H1 (cell line): ENCODE results near the gene CLDN25. TPM values are rescaled to one million over a fixed set of nuclear protein-coding genes. Genes with fewer than 3 reads are reported as not detected.

Experiments used
- CTCF ChIA-PET: fragments of 300-600 bp; sonication (Branson Sonifier 250); formaldehyde crosslinking; loops from one replicate; lab custom pipeline; 2021; ENCODE audit not compliant: partially characterized antibody; lab: Charles Lee
- POLR2A ChIA-PET: fragments of 300-600 bp; sonication (Branson Sonifier 250); formaldehyde crosslinking; loops from one replicate; lab custom pipeline; 2021; ENCODE audit warnings: inconsistent platforms; ENCODE audit not compliant: partially characterized antibody; lab: Charles Lee
- DNase-seq, 2 experiments: peaks; one replicate each; pipeline versions ENCODE4 v3.0.0 to v3.0.0-alpha.2; 2010 to 2022; ENCODE audit warnings: low spot score in 2 of 2, low read depth in 1 of 2, mixed read lengths in 1 of 2
- FAIRE-seq: peaks from 2 replicates; lab custom pipeline; 2011; peaks lifted over from hg19 to GRCh38; lab: Jason Lieb, UNC
- H2AFZ ChIP-seq: 2 replicates; pipeline ENCODE4 v1.8.1; 2012; ENCODE audit warnings: low read length, inconsistent platforms
- H2AK5ac ChIP-seq: 2 replicates; pipeline ENCODE4 v1.6.1; 2013; ENCODE audit warnings: low read depth, low read length
- H2BK120ac ChIP-seq: replicated peaks from 2 replicates; pipeline ENCODE3; 2013; ENCODE audit warnings: low read depth, low read length, inconsistent platforms
- H2BK12ac ChIP-seq: 2 replicates; pipeline ENCODE4 v1.6.1; 2013; ENCODE audit warnings: low read depth, low read length
- H2BK15ac ChIP-seq: 2 replicates; pipeline ENCODE4 v1.6.1; 2013; ENCODE audit warnings: low read length
- H2BK20ac ChIP-seq: 2 replicates; pipeline ENCODE4 v1.6.1; 2013; ENCODE audit warnings: low read length
- H2BK5ac ChIP-seq: 2 replicates; pipeline ENCODE4 v1.6.1; 2013; ENCODE audit warnings: low read depth, low read length
- H3K14ac ChIP-seq: 2 replicates; pipeline ENCODE4 v1.6.1; 2013; ENCODE audit warnings: inconsistent platforms; ENCODE audit not compliant: insufficient read length
- H3K18ac ChIP-seq: 2 replicates; pipeline ENCODE4 v1.6.1; 2013; ENCODE audit warnings: low read length; ENCODE audit errors: extremely low read depth
- H3K23ac ChIP-seq: 2 replicates; pipeline ENCODE4 v1.6.1; 2013; ENCODE audit warnings: inconsistent platforms; ENCODE audit not compliant: insufficient read length
- H3K23me2 ChIP-seq: 2 replicates; pipeline ENCODE4 v1.6.1; 2013; ENCODE audit warnings: low read depth, low read length
- H3K27ac ChIP-seq: 2 replicates; pipeline ENCODE4 v1.6.1; 2011; ENCODE audit warnings: low read depth, low read length, inconsistent platforms
- H3K27me3 ChIP-seq, 4 experiments: replicated peaks in 1 of 4; 1 replicate in 1 of 4; 2 replicates in 3 of 4; pipeline versions ENCODE4 v1.6.1 to v1.8.1; 2011 to 2013; ENCODE audit warnings: low read length in 3 of 4, mild to moderate bottlenecking in 3 of 4, inconsistent platforms in 2 of 4, mixed read lengths in 2 of 4, moderate library complexity in 1 of 4; ENCODE audit not compliant: control insufficient read depth in 3 of 4, insufficient read depth in 3 of 4; ENCODE audit errors: extremely low read depth in 1 of 4
- H3K36me3 ChIP-seq, 4 experiments: 2 replicates each; pipeline versions ENCODE4 v1.6.1 to v1.8.1; 2011 to 2013; ENCODE audit warnings: mild to moderate bottlenecking in 4 of 4, low read length in 3 of 4, moderate library complexity in 2 of 4, control low read depth in 1 of 4, inconsistent platforms in 1 of 4; ENCODE audit not compliant: insufficient read depth in 4 of 4, control insufficient read depth in 2 of 4
- H3K4ac ChIP-seq: replicated peaks from 2 replicates; pipeline ENCODE3; 2013; ENCODE audit warnings: low read length, low read depth, mixed read lengths, inconsistent platforms; ENCODE audit not compliant: insufficient read length
- H3K4me1 ChIP-seq, 4 experiments: replicated peaks in 1 of 4; 1 replicate in 1 of 4; 2 replicates in 3 of 4; pipeline versions ENCODE4 v1.6.1 to v1.8.1; 2011 to 2013; ENCODE audit warnings: low read length in 3 of 4, inconsistent platforms in 2 of 4, mixed read lengths in 1 of 4; ENCODE audit not compliant: insufficient read depth in 4 of 4, control insufficient read depth in 3 of 4
- H3K4me2 ChIP-seq, 2 experiments: 2 replicates each; pipeline versions ENCODE4 v1.6.1 to v1.8.1; 2011 to 2013; ENCODE audit warnings: low read depth in 2 of 2, low read length in 2 of 2, control low read depth in 1 of 2, inconsistent platforms in 1 of 2, mild to moderate bottlenecking in 1 of 2; ENCODE audit not compliant: insufficient read depth in 1 of 2
- H3K4me3 ChIP-seq, 4 experiments: fragments of 200-600, 300-600 bp in 1 of 4; sonication (generic), shearing (Covaris generic), sonication (Bioruptor Twin) in 1 of 4; 2 replicates each; pipeline versions ENCODE4 v1.5.1 to v1.8.1; 2011 to 2016; ENCODE audit warnings: low read length in 4 of 4, low read depth in 3 of 4, control low read depth in 2 of 4, inconsistent platforms in 2 of 4, mild to moderate bottlenecking in 2 of 4, mixed read lengths in 1 of 4, moderate library complexity in 1 of 4; ENCODE audit not compliant: insufficient read depth in 2 of 4; ENCODE audit errors: extremely low read depth in 1 of 4
- H3K56ac ChIP-seq: replicated peaks from 2 replicates; pipeline ENCODE3; 2013; ENCODE audit warnings: low read depth, mild to moderate bottlenecking, mixed read lengths, low read length, inconsistent platforms; ENCODE audit not compliant: insufficient read length
- H3K79me1 ChIP-seq: 2 replicates; pipeline ENCODE4 v1.6.1; 2013; ENCODE audit warnings: low read depth, low read length, control low read depth
- H3K79me2 ChIP-seq, 2 experiments: 2 replicates each; pipeline versions ENCODE4 v1.6.1 to v1.8.1; 2012 to 2013; ENCODE audit warnings: low read length in 2 of 2, mild to moderate bottlenecking in 2 of 2, inconsistent platforms in 1 of 2; ENCODE audit not compliant: insufficient read depth in 2 of 2, control insufficient read depth in 1 of 2
- H3K9ac ChIP-seq, 4 experiments: replicated peaks in 1 of 4; 1 replicate in 1 of 4; 2 replicates in 3 of 4; pipeline versions ENCODE4 v1.6.1 to v1.8.1; 2011 to 2013; ENCODE audit warnings: low read depth in 3 of 4, low read length in 3 of 4, control low read depth in 2 of 4, mild to moderate bottlenecking in 2 of 4, moderate library complexity in 2 of 4, inconsistent platforms in 1 of 4; ENCODE audit errors: extremely low read depth in 1 of 4
- H3K9me3 ChIP-seq, 2 experiments: 2 replicates each; pipeline versions ENCODE4 v1.6.1 to v1.8.1; 2012 to 2013; ENCODE audit warnings: mild to moderate bottlenecking in 2 of 2, moderate library complexity in 2 of 2, control low read depth in 1 of 2, inconsistent platforms in 1 of 2, low read depth in 1 of 2, low read length in 1 of 2, mixed read lengths in 1 of 2; ENCODE audit not compliant: insufficient read depth in 2 of 2
- H4K20me1 ChIP-seq, 2 experiments: replicated peaks in 1 of 2; 2 replicates each; pipeline versions ENCODE3 to v1.8.1; 2011 to 2013; ENCODE audit warnings: inconsistent platforms in 2 of 2, low read length in 2 of 2, mild to moderate bottlenecking in 1 of 2; ENCODE audit not compliant: insufficient read depth in 2 of 2, control insufficient read depth in 1 of 2
- H4K5ac ChIP-seq: 2 replicates; pipeline ENCODE4 v1.6.1; 2013; ENCODE audit warnings: low read length, low read depth, mixed read lengths, inconsistent platforms; ENCODE audit not compliant: insufficient read length
- H4K8ac ChIP-seq: 2 replicates; pipeline ENCODE4 v1.8.0; 2013; ENCODE audit warnings: mild to moderate bottlenecking, moderate library complexity, low read length, inconsistent platforms; ENCODE audit not compliant: insufficient read depth; ENCODE audit errors: extremely low read depth
- H4K91ac ChIP-seq: replicated peaks from 2 replicates; pipeline ENCODE3; 2013; ENCODE audit warnings: low read length, mixed read lengths, inconsistent platforms; ENCODE audit not compliant: insufficient read length
- CREB1 ChIP-seq: IDR thresholded peaks from 2 replicates; pipeline ENCODE4 v1.6.1; 2012; ENCODE audit warnings: inconsistent platforms
- CTBP2 ChIP-seq: IDR thresholded peaks from 2 replicates; pipeline ENCODE4 v1.7.0; 2011; ENCODE audit warnings: borderline replicate concordance, mild to moderate bottlenecking, moderate library complexity, mixed read lengths, low read length; ENCODE audit not compliant: insufficient read depth, insufficient read length
- EGR1 ChIP-seq: IDR thresholded peaks from 2 replicates; pipeline ENCODE4 v1.6.1; 2011; ENCODE audit warnings: low read depth, low read length, borderline replicate concordance
- JUND ChIP-seq: IDR thresholded peaks from 2 replicates; pipeline ENCODE4 v1.6.1; 2011; ENCODE audit warnings: mild to moderate bottlenecking, improper control_type of control experiment, low read length
- KDM1A ChIP-seq: fragments of 200-600, 300-600 bp; sonication (generic); IDR thresholded peaks from 2 replicates; pipeline ENCODE4 v1.7.1; 2016; ENCODE audit warnings: mild to moderate bottlenecking, low read length, borderline replicate concordance
- KDM5A ChIP-seq: fragments of 200-600 bp; IDR thresholded peaks from 2 replicates; pipeline ENCODE4 v1.7.1; 2012; ENCODE audit warnings: mild to moderate bottlenecking, low read length, inconsistent platforms, mixed read lengths
- RFX5 ChIP-seq: IDR thresholded peaks from 2 replicates; pipeline ENCODE4 v1.6.1; 2011; ENCODE audit warnings: low read depth, low read length, improper control_type of control experiment, borderline replicate concordance
- RXRA ChIP-seq: IDR thresholded peaks from 2 replicates; pipeline ENCODE4 v1.6.1; 2011; ENCODE audit warnings: low read depth, mild to moderate bottlenecking, low read length, moderate library complexity; ENCODE audit not compliant: insufficient read depth
- SIRT6 ChIP-seq: IDR thresholded peaks from one replicate; pipeline ENCODE4 v1.7.1; 2012; ENCODE audit warnings: low read length, inconsistent platforms
- SP1 ChIP-seq: IDR thresholded peaks from 2 replicates; pipeline ENCODE4 v1.6.1; 2011; ENCODE audit warnings: low read depth, low read length
- SUZ12 ChIP-seq: fragments of 200-600 bp; sonication (generic); IDR thresholded peaks from 2 replicates; pipeline ENCODE4 v1.6.1; 2012; ENCODE audit warnings: mild to moderate bottlenecking, inconsistent platforms, low read length, moderate library complexity, mixed read lengths
- TAF1 ChIP-seq: IDR thresholded peaks from 2 replicates; pipeline ENCODE4 v1.6.1; 2011; ENCODE audit warnings: mild to moderate bottlenecking, low read depth, low read length
- TEAD4 ChIP-seq: IDR thresholded peaks from 2 replicates; pipeline ENCODE4 v1.6.1; 2012; ENCODE audit warnings: low read depth, low read length, inconsistent platforms, mixed read lengths
- WGBS, 2 experiments: shearing (Covaris generic) in 1 of 2; methylation state at CpG; one replicate each; pipeline versions ENCODE4 v1.1.6 to v1.1.7; 2013 to 2015; ENCODE audit warnings: low lambda C conversion rate in 2 of 2, mixed read lengths in 2 of 2, inconsistent platforms in 1 of 2, low coverage in 1 of 2, missing lambda C conversion rate in 1 of 2; ENCODE audit not compliant: insufficient replicate concordance in 2 of 2, insufficient coverage in 1 of 2, insufficient read length in 1 of 2; ENCODE audit errors: extremely low coverage in 1 of 2, missing lambda C conversion rate in 1 of 2; 5-methylcytosine and 5-hydroxymethylcytosine counted together
- polyA plus RNA-seq, 7 experiments: library from polyadenylated mRNA; depleted of rRNA in 3 of 7; stranded (reverse) in 5 of 7; unstranded in 2 of 7; fragments of >200 nt in 5 of 7; fragments of 200-250 nt in 2 of 7; gene quantifications; 1 replicate in 5 of 7; 2 replicates in 1 of 7; 4 replicates in 1 of 7; pipeline versions ENCODE4 v1.2.1 to v1.2.3, GENCODE V29; 2011 to 2013; ENCODE audit warnings: missing spikeins in 2 of 7, mixed read lengths in 2 of 7
- total RNA-seq: library from RNA; stranded (reverse); fragmentation: NEBNext Ultra II Directional; extraction: Animal tissue kit (Norgen Biotek cat#: 25700); gene quantifications from 2 replicates; pipeline ENCODE4 v1.2.1, GENCODE V29; 2021
- TF ChIP-seq, protein P1 (sequence below): IDR thresholded peaks from 2 replicates; pipeline ENCODE4 v1.6.1; 2012; ENCODE audit warnings: inconsistent platforms
- TF ChIP-seq, protein P2 (sequence below): IDR thresholded peaks from 2 replicates; pipeline ENCODE4 v1.6.1; 2012; ENCODE audit warnings: inconsistent platforms

Gene CLDN25
- total and polyA plus RNA-seq, 2 of the 8 experiments (the other 6 are each of a cell fraction or from before 2014, with no cell fraction given): not detected

DNA sequence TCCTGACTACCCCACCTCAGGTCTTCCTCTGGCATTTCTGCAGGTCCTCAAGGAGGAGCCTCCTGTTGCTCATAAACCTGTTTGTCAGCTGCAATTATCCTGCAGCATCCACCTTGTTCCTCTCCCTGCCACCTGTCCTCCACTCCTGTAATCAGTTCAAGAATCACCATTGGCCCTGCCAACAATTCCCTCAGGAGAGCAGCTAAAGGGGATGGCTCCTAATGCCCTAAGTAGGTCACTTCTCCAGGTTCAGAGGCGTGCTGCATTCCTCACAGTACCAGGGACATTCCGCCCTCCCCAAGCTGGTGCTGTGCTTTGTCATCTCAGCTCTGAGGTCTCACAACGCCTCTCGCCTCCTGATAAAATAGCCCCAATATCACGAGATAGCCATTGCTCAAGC is 2.1 kb downstream of the CLDN25 start:
- no peak overlapping the region for H4K5ac ChIP-seq
- H3K56ac ChIP-seq: no peak overlapping the region
- no peak overlapping the region for H3K18ac ChIP-seq
- H3K9me3 ChIP-seq: no peaks in the 10 kb centered on the region
- H3K4me1 ChIP-seq: no peaks in the 10 kb centered on the region
- H3K23ac ChIP-seq: no peak overlapping the region
- H3K27me3 ChIP-seq: no peaks in the 10 kb centered on the region
- no peak overlapping the region for H2AK5ac ChIP-seq
- H4K8ac ChIP-seq: no peak overlapping the region
- no peak overlapping the region for H3K4me2 ChIP-seq
- no peak overlapping the region for H3K4ac ChIP-seq
- 0 out of 2 replicates have a peak overlapping the region, but pooled peaks have one; percentile 9 for H2AFZ ChIP-seq
- ChIA-PET CTCF (interaction anchor here (1.0 to 2.0 kb wide), 3 partner anchors 8 to 25 kb away, joined by 5 to 7 read pairs (median 5); no protein-coding TSS in a partner anchor), POLR2A (no interaction called here)
- H3K79me1 ChIP-seq: no peaks in the 10 kb centered on the region
- no peaks in the 10 kb centered on the region; the same call in 1 of the 2 replicates for H3K23me2 ChIP-seq
- H2BK12ac ChIP-seq: no peak overlapping the region
- no peaks in the 10 kb centered on the region for H3K79me2 ChIP-seq
- H4K91ac ChIP-seq: no peak overlapping the region
- H3K9ac ChIP-seq: no peak overlapping the region
- no peak overlapping the region for H3K14ac ChIP-seq
- no peak overlapping the region for H2BK5ac ChIP-seq
- H3K36me3 ChIP-seq: no peaks in the 10 kb centered on the region
- no peak overlapping the region for H3K4me3 ChIP-seq
- H2BK20ac ChIP-seq: no peak overlapping the region
- TF ChIP-seq SIRT6 (no peak), RFX5 (no peak), SUZ12 (no peak), CREB1 (no peak), RXRA (no peak), JUND (no peak), TAF1 (no peak), EGR1 (no peak), SP1 (no peak), KDM5A (no peak), KDM1A (no peak), CTBP2 (no peak), TEAD4 (no peak)
- TF ChIP-seq, protein P1, sequence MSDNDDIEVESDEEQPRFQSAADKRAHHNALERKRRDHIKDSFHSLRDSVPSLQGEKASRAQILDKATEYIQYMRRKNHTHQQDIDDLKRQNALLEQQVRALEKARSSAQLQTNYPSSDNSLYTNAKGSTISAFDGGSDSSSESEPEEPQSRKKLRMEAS: no peak
- TF ChIP-seq, protein P2, sequence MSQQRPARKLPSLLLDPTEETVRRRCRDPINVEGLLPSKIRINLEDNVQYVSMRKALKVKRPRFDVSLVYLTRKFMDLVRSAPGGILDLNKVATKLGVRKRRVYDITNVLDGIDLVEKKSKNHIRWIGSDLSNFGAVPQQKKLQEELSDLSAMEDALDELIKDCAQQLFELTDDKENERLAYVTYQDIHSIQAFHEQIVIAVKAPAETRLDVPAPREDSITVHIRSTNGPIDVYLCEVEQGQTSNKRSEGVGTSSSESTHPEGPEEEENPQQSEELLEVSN: no peak
- TF ChIP-seq, all 59 proteins: peak for 0
- no peak for DNase-seq
- 83% methylated on average over 5 of the region's 5 CpGs; no CpG with 5 or more reads in 1 of the 2 experiments for WGBS, 2 experiments
- Histone ChIP-seq H2BK120ac (no peak overlapping the region), H3K27ac (no peak overlapping the region), H4K20me1 (no peaks in the 10 kb centered on the region), H2BK15ac (no peak overlapping the region)
- no peak for FAIRE-seq
